SK-N-MC (cell line): Measurements from ENCODE around the gene EXOC1L.

ENCODE experiments used
- EZH2 ChIP-seq: fragments of 200-600 bp; sonication (generic); IDR thresholded peaks from one replicate; pipeline ENCODE4 v1.6.1; 2017; ENCODE audit warnings: antibody characterized with exemption
- POLR2AphosphoS5 ChIP-seq: IDR thresholded peaks from 2 replicates; pipeline ENCODE4 v1.6.1; 2012; ENCODE audit warnings: mild to moderate bottlenecking, low read depth, low read length, borderline replicate concordance

DNA sequence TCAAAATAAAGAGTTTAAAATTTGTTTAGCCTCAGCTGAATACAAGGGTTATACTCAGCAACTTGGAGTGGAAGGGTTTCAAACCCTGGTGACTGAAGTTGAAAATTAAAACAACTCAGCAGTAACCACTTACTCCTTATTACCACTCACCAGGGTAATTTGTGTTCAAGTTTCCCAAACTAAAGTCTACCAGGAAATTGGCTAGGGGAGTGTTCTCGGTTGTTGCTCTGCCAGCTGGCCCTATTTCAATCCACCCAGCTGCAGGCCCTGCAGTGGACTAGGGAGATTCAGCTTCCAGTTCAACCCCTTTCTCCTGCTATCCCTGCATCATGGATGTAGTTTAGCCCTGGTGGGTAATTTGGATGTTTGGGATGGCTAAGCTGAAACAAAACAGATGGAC is 37.8 kb upstream of the EXOC1L start:
- TF ChIP-seq EZH2 (no peak), POLR2AphosphoS5 (no peak)
